Measurements from ENCODE around the gene ADGRG6.

Gene ADGRG6

GRCh38 chr6:142485256-142485655 lies 183.4 kb downstream of the ADGRG6 start:
- no peak for DNase-seq (ENCODE audit: low read depth in 2 of 2)

GRCh38 chr6:142489722-142490610 lies 188.2 kb downstream of the ADGRG6 start:
- no peak for DNase-seq (ENCODE audit: low read depth in 2 of 2)
